H9 (cell line): ENCODE measurements around the gene SLC38A1. TPM values are rescaled to one million over a fixed set of nuclear protein-coding genes. Genes with fewer than 3 reads are reported as not detected.

Experiments
- DNase-seq: peaks from one replicate; pipeline ENCODE4 v3.0.0-alpha.2; 2017
- H2AFZ ChIP-seq: one replicate; pipeline ENCODE4 v1.6.1; 2013; ENCODE audit warnings: mild to moderate bottlenecking, low read length, control low read depth, moderate library complexity
- H2AK5ac ChIP-seq: 2 replicates; pipeline ENCODE4 v1.6.1; 2013; ENCODE audit warnings: low read length, control low read depth, mixed read lengths; ENCODE audit not compliant: insufficient read length
- H2BK120ac ChIP-seq: one replicate; pipeline ENCODE4 v1.6.1; 2013; ENCODE audit warnings: low read depth, mild to moderate bottlenecking, low read length, control low read depth, inconsistent platforms; ENCODE audit not compliant: poor library complexity, severe bottlenecking
- H2BK12ac ChIP-seq: 2 replicates; pipeline ENCODE4 v1.6.1; 2013; ENCODE audit warnings: low read length, control low read depth, mixed read lengths, low read depth; ENCODE audit not compliant: insufficient read length
- H2BK15ac ChIP-seq: 2 replicates; pipeline ENCODE4 v1.6.1; 2013; ENCODE audit warnings: low read depth, low read length, control low read depth
- H2BK20ac ChIP-seq: one replicate; pipeline ENCODE4 v1.6.1; 2013; ENCODE audit warnings: low read depth, mild to moderate bottlenecking, low read length, control low read depth, inconsistent platforms; ENCODE audit not compliant: poor library complexity, severe bottlenecking
- H2BK5ac ChIP-seq: 2 replicates; pipeline ENCODE4 v1.6.1; 2013; ENCODE audit warnings: low read length, control low read depth, mixed read lengths; ENCODE audit not compliant: insufficient read length
- H3K14ac ChIP-seq: 2 replicates; pipeline ENCODE4 v1.6.1; 2013; ENCODE audit warnings: low read length, control low read depth; ENCODE audit not compliant: insufficient read depth
- H3K18ac ChIP-seq: 2 replicates; pipeline ENCODE4 v1.6.1; 2013; ENCODE audit warnings: low read depth, mild to moderate bottlenecking, mixed read lengths, low read length, control low read depth; ENCODE audit not compliant: insufficient read length
- H3K23ac ChIP-seq: 2 replicates; pipeline ENCODE4 v1.6.1; 2013; ENCODE audit warnings: low read length, control low read depth, mixed read lengths, low read depth; ENCODE audit not compliant: insufficient read length
- H3K23me2 ChIP-seq: 2 replicates; pipeline ENCODE4 v1.6.1; 2013; ENCODE audit warnings: low read depth, mild to moderate bottlenecking, mixed read lengths, low read length, control low read depth; ENCODE audit not compliant: insufficient read length, poor library complexity, severe bottlenecking
- H3K27ac ChIP-seq: 2 replicates; pipeline ENCODE4 v1.5.1; 2013; ENCODE audit warnings: low read length, control low read depth, mixed read lengths, low read depth; ENCODE audit not compliant: insufficient read length
- H3K27me3 ChIP-seq: 2 replicates; pipeline ENCODE4 v1.6.1; 2013; ENCODE audit warnings: low read length, control low read depth, inconsistent platforms; ENCODE audit not compliant: insufficient read depth
- H3K4ac ChIP-seq: 2 replicates; pipeline ENCODE4 v1.6.1; 2013; ENCODE audit warnings: low read depth, mild to moderate bottlenecking, control low read depth, inconsistent platforms, low read length, moderate library complexity
- H3K4me1 ChIP-seq: 2 replicates; pipeline ENCODE4 v1.6.1; 2013; ENCODE audit warnings: low read length, control low read depth, inconsistent platforms; ENCODE audit not compliant: insufficient read depth
- H3K4me2 ChIP-seq: 2 replicates; pipeline ENCODE4 v1.6.1; 2013; ENCODE audit warnings: low read length, control low read depth, mixed read lengths; ENCODE audit not compliant: insufficient read length, insufficient read depth
- H3K56ac ChIP-seq: 2 replicates; pipeline ENCODE4 v1.6.1; 2013; ENCODE audit warnings: low read depth, mild to moderate bottlenecking, mixed read lengths, low read length, control low read depth; ENCODE audit not compliant: insufficient read length
- H3K79me1 ChIP-seq: 2 replicates; pipeline ENCODE4 v1.6.1; 2013; ENCODE audit warnings: low read depth, mild to moderate bottlenecking, moderate library complexity, low read length, control low read depth, inconsistent platforms; ENCODE audit not compliant: insufficient read depth, poor library complexity, severe bottlenecking
- H3K79me2 ChIP-seq: 2 replicates; pipeline ENCODE4 v1.6.1; 2013; ENCODE audit warnings: low read length, control low read depth, inconsistent platforms; ENCODE audit not compliant: insufficient read depth
- H3K9ac ChIP-seq: 2 replicates; pipeline ENCODE4 v1.6.1; 2013; ENCODE audit warnings: low read length, control low read depth, mixed read lengths; ENCODE audit not compliant: insufficient read length; ENCODE audit errors: extremely low read depth
- H3K9me3 ChIP-seq: one replicate; pipeline ENCODE4 v1.6.1; 2013; ENCODE audit warnings: low read depth, low read length, inconsistent platforms; ENCODE audit not compliant: control insufficient read depth
- H3T11ph ChIP-seq: one replicate; pipeline ENCODE4 v1.6.1; 2013; ENCODE audit warnings: mild to moderate bottlenecking, low read length, control low read depth, inconsistent platforms
- H4K20me1 ChIP-seq: one replicate; pipeline ENCODE4 v1.6.1; 2013; ENCODE audit not compliant: control insufficient read depth, insufficient read length, insufficient read depth
- H4K5ac ChIP-seq: 2 replicates; pipeline ENCODE4 v1.6.1; 2013; ENCODE audit warnings: low read depth, mild to moderate bottlenecking, mixed read lengths, low read length, control low read depth; ENCODE audit not compliant: insufficient read length
- H4K8ac ChIP-seq: replicated peaks from 2 replicates; pipeline ENCODE4 v1.6.1; 2013; ENCODE audit warnings: low read length, control low read depth, mixed read lengths, low read depth; ENCODE audit not compliant: insufficient read length
- H4K91ac ChIP-seq: 2 replicates; pipeline ENCODE4 v1.6.1; 2013; ENCODE audit warnings: low read depth, mild to moderate bottlenecking, moderate library complexity, mixed read lengths, low read length, control low read depth; ENCODE audit not compliant: insufficient read length
- H3K27ac Mint-ChIP-seq, 3 experiments: 2 replicates in 2 of 3; 3 replicates in 1 of 3; pipeline ENCODE4 v1.8.0; 2020 to 2021; ENCODE audit warnings: mixed read lengths in 3 of 3, mild to moderate bottlenecking in 1 of 3, moderate library complexity in 1 of 3
- H3K27me3 Mint-ChIP-seq: 2 replicates; pipeline ENCODE4 v1.8.0; 2021; ENCODE audit warnings: low read depth, mild to moderate bottlenecking, moderate library complexity, mixed read lengths
- H3K36me3 Mint-ChIP-seq, 3 experiments: 2 replicates in 2 of 3; 3 replicates in 1 of 3; pipeline ENCODE4 v1.8.0; 2020 to 2021; ENCODE audit warnings: low read depth in 3 of 3, mixed read lengths in 3 of 3; ENCODE audit not compliant: insufficient read depth in 1 of 3
- H3K4me1 Mint-ChIP-seq, 2 experiments: 2 replicates each; pipeline ENCODE4 v1.8.0; 2020; ENCODE audit warnings: mixed read lengths in 2 of 2
- H3K4me3 Mint-ChIP-seq, 2 experiments: 2 replicates in 1 of 2; 3 replicates in 1 of 2; pipeline ENCODE4 v1.8.0; 2020 to 2021; ENCODE audit warnings: mild to moderate bottlenecking in 2 of 2, mixed read lengths in 2 of 2, moderate library complexity in 1 of 2
- H3K9me3 Mint-ChIP-seq, 2 experiments: 2 replicates in 1 of 2; 3 replicates in 1 of 2; pipeline ENCODE4 v1.8.0; 2020; ENCODE audit warnings: mild to moderate bottlenecking in 2 of 2, mixed read lengths in 2 of 2, moderate library complexity in 1 of 2
- WGBS: extraction: QIAGEN DNeasy Blood & Tissue Kit; methylation state at CpG from one replicate; pipeline ENCODE4 v1.1.7; 2013; ENCODE audit warnings: missing lambda C conversion rate, low lambda C conversion rate, mixed read lengths; ENCODE audit not compliant: insufficient read length; ENCODE audit errors: extremely low coverage; 5-methylcytosine and 5-hydroxymethylcytosine counted together
- total RNA-seq: library from RNA; stranded (reverse); gene quantifications from 2 replicates; pipeline ENCODE4 v1.2.1, GENCODE V29; 2021
- TF ChIP-seq, protein P1 (sequence below): fragments of 200-600 bp; sonication (generic); conservative IDR thresholded peaks from 3 replicates; pipeline ENCODE4 v1.8.0; 2021; ENCODE audit warnings: antibody characterized with exemption, mild to moderate bottlenecking

Gene SLC38A1
- total RNA-seq, 1 experiment from 2014 or later, result 216 TPM

GRCh38 chr12:46210873-46211439 lies 57.9 kb downstream of the SLC38A1 start:
- Histone ChIP-seq H2AFZ (no peak overlapping the region), H3K14ac (no peak overlapping the region), H4K20me1 (no peaks in the 10 kb centered on the region), H3K18ac (no peak overlapping the region), H3K9ac (no peak overlapping the region), H2BK120ac (no peak overlapping the region), H2BK15ac (no peak overlapping the region), H3K23me2 (no peaks in the 10 kb centered on the region), H3K27me3 (no peaks in the 10 kb centered on the region), H3K4ac (no peak overlapping the region), H4K5ac (no peak overlapping the region), H2BK12ac (no peak overlapping the region), H4K8ac (no peak overlapping the region), H3K79me2 (peaks cover 3% of the 10 kb centered on the region; the same call in 1 of the 2 replicates), H3K4me1 (peaks cover 4% of the 10 kb centered on the region), H2BK5ac (no peak overlapping the region), H3K23ac (no peak overlapping the region), H3K27ac (no peak overlapping the region), H3K4me2 (no peak overlapping the region), H3K79me1 (peaks cover 3% of the 10 kb centered on the region), H2AK5ac (no peak overlapping the region), H4K91ac (no peak overlapping the region), H3K9me3 (no peaks in the 10 kb centered on the region), H3K56ac (no peak overlapping the region), H2BK20ac (no peak overlapping the region), H3T11ph (no peak overlapping the region)
- Mint-ChIP-seq H3K27me3 (no peaks in the 10 kb centered on the region), H3K4me3 (no peak overlapping the region), H3K36me3 (peaks cover 48 to 88% (median 68%) of the 10 kb centered on the region in 3 experiments), H3K4me1 (peaks cover 34 to 44% of the 10 kb centered on the region in 2 experiments), H3K27ac (peak overlapping the region in 2 of 3 experiments; percentile 31 to 39; a peak in 3 of 7 replicates), H3K9me3 (no peaks in the 10 kb centered on the region)
- no CpG with 5 or more reads among the region's 6 CpGs for WGBS
- no peak for DNase-seq
- TF ChIP-seq, protein P1, sequence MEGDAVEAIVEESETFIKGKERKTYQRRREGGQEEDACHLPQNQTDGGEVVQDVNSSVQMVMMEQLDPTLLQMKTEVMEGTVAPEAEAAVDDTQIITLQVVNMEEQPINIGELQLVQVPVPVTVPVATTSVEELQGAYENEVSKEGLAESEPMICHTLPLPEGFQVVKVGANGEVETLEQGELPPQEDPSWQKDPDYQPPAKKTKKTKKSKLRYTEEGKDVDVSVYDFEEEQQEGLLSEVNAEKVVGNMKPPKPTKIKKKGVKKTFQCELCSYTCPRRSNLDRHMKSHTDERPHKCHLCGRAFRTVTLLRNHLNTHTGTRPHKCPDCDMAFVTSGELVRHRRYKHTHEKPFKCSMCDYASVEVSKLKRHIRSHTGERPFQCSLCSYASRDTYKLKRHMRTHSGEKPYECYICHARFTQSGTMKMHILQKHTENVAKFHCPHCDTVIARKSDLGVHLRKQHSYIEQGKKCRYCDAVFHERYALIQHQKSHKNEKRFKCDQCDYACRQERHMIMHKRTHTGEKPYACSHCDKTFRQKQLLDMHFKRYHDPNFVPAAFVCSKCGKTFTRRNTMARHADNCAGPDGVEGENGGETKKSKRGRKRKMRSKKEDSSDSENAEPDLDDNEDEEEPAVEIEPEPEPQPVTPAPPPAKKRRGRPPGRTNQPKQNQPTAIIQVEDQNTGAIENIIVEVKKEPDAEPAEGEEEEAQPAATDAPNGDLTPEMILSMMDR, result no peak
